OCI-LY7 (cell line): ENCODE data around the gene ZCCHC3.
"Not testable (repeated sequence)": the region's sequence is repeated elsewhere in the genome, so short reads cannot be mapped to it uniquely, and the experiment has no call there.

Experiments used
- CTCF ChIP-seq: fragments of 200-600 bp; sonication (generic); conservative IDR thresholded peaks from 2 replicates; pipeline ENCODE4 v1.5.1; 2014; ENCODE audit warnings: mild to moderate bottlenecking, antibody characterized with exemption, low read length, moderate library complexity, mixed read lengths
- EZH2phosphoT487 ChIP-seq: fragments of 200-600 bp; sonication (generic); IDR thresholded peaks from 2 replicates; pipeline ENCODE4 v1.6.1; 2018; ENCODE audit warnings: low read depth, borderline replicate concordance, mild to moderate bottlenecking, mixed run types, antibody characterized with exemption, low read length, moderate library complexity, mixed read lengths

GRCh38 chr20:253447-253846 is 43.9 kb upstream of the ZCCHC3 start:
- TF ChIP-seq CTCF, EZH2phosphoT487: not testable (repeated sequence)
